ENCODE measurements around the gene G6PC2. TPM values are rescaled to one million over a fixed set of nuclear protein-coding genes. Genes with fewer than 3 reads are reported as not detected.

G6PC2 gene
- total and polyA plus RNA-seq, 5 experiments from 2014 or later, result not detected

GRCh38 chr2:168935810-168936581 is 34.9 kb downstream of the G6PC2 start:
- POLR2A ChIA-PET, result no interaction called here
- Mint-ChIP-seq H3K4me1 (peaks cover 0 to 3% (median 0%) of the 10 kb centered on the region in 4 donors), H3K4me3 (no peak overlapping the region), H3K27me3 (peaks cover 2 to 27% (median 8%) of the 10 kb centered on the region in 5 donors), H3K27ac (no peak overlapping the region), H3K9me3 (peaks cover 0 to 2% (median 0%) of the 10 kb centered on the region in 9 donors), H3K36me3 (no peaks in the 10 kb centered on the region)
- ATAC-seq, result no peak
- DNase-seq, result no peak

GRCh38 chr2:168939061-168939460 is 38.0 kb downstream of the G6PC2 start:
- no peaks in the 10 kb centered on the region for H3K36me3 Mint-ChIP-seq
- H3K4me1 Mint-ChIP-seq, result no peaks in the 10 kb centered on the region
- DNase-seq (no peak), ATAC-seq (no peak)
- H3K4me3 Mint-ChIP-seq, result no peak overlapping the region
- H3K27me3 Mint-ChIP-seq, result peaks cover 0 to 19% (median 4%) of the 10 kb centered on the region in 5 donors
- POLR2A ChIA-PET, result no interaction called here
- no peak overlapping the region for H3K27ac Mint-ChIP-seq
- H3K9me3 Mint-ChIP-seq, result no peaks in the 10 kb centered on the region

GRCh38 chr2:168939918-168940317 is 38.8 kb downstream of the G6PC2 start:
- Mint-ChIP-seq H3K27me3 (peaks cover 0 to 12% (median 1%) of the 10 kb centered on the region in 5 donors), H3K36me3 (no peaks in the 10 kb centered on the region)

GRCh38 chr2:168941297-168941696 is 40.2 kb downstream of the G6PC2 start:
- POLR2A ChIA-PET, result no interaction called here
- no peak overlapping the region for H3K4me3 Mint-ChIP-seq
- no peak for DNase-seq
- no peak for ATAC-seq
- no peaks in the 10 kb centered on the region for H3K4me1 Mint-ChIP-seq
- no peaks in the 10 kb centered on the region for H3K36me3 Mint-ChIP-seq
- no peak overlapping the region for H3K27ac Mint-ChIP-seq
- no peaks in the 10 kb centered on the region for H3K9me3 Mint-ChIP-seq
- H3K27me3 Mint-ChIP-seq, result peaks cover 0 to 5% (median 0%) of the 10 kb centered on the region in 5 donors

More at GRCh38 chr2:168939918-168940317, 38.8 kb downstream of the G6PC2 start:
- POLR2A ChIA-PET, result no interaction called here
- H3K4me1 Mint-ChIP-seq, result no peaks in the 10 kb centered on the region
- DNase-seq (no peak), ATAC-seq (no peak)
- H3K27ac Mint-ChIP-seq, result no peak overlapping the region
- H3K4me3 Mint-ChIP-seq, result no peak overlapping the region
- no peaks in the 10 kb centered on the region for H3K9me3 Mint-ChIP-seq

GRCh38 chr2:168944065-168944464 is 43.0 kb downstream of the G6PC2 start:
- H3K36me3 Mint-ChIP-seq, result no peaks in the 10 kb centered on the region
- no peaks in the 10 kb centered on the region for H3K9me3 Mint-ChIP-seq

GRCh38 chr2:168945508-168945907 is 44.4 kb downstream of the G6PC2 start:
- POLR2A ChIA-PET, result no interaction called here
- Mint-ChIP-seq H3K4me1 (no peaks in the 10 kb centered on the region), H3K27me3 (peaks cover 0 to 5% (median 0%) of the 10 kb centered on the region in 5 donors), H3K36me3 (peaks cover 0 to 3% (median 0%) of the 10 kb centered on the region in 3 donors), H3K27ac (no peak overlapping the region), H3K9me3 (peaks cover 0 to 4% (median 0%) of the 10 kb centered on the region in 9 donors), H3K4me3 (no peak overlapping the region)
- no peak for ATAC-seq
- no peak for DNase-seq

More at GRCh38 chr2:168944065-168944464, 43.0 kb downstream of the G6PC2 start:
- DNase-seq, result no peak
- Mint-ChIP-seq H3K27ac (no peak overlapping the region), H3K27me3 (peaks cover 0 to 5% (median 0%) of the 10 kb centered on the region in 5 donors), H3K4me3 (no peak overlapping the region), H3K4me1 (no peaks in the 10 kb centered on the region)
- POLR2A ChIA-PET, result interaction anchor here (0.6 kb wide), 1 partner anchor 135 kb away, joined by 3 read pairs; no protein-coding TSS in a partner anchor
- no peak for ATAC-seq

- no peaks in the 10 kb centered on the region for H3K4me1 Mint-ChIP-seq
- peaks cover 5 to 27% (median 15%) of the 10 kb centered on the region in 9 donors for H3K9me3 Mint-ChIP-seq
- H3K36me3 Mint-ChIP-seq, result peaks cover 0 to 14% (median 11%) of the 10 kb centered on the region in 3 donors
- no peak for ATAC-seq
- H3K4me3 Mint-ChIP-seq, result no peak overlapping the region
- H3K27ac Mint-ChIP-seq, result no peak overlapping the region
- H3K27me3 Mint-ChIP-seq, result peaks cover 0 to 5% (median 0%) of the 10 kb centered on the region in 5 donors
- DNase-seq, result peak in 2 of 10 donors; percentile 13 to 14
- POLR2A ChIA-PET, result no interaction called here
Measured at GRCh38 chr2:168948621-168949212, 47.6 kb downstream of the G6PC2 start.

- Mint-ChIP-seq H3K4me1 (no peaks in the 10 kb centered on the region), H3K27ac (no peak overlapping the region), H3K36me3 (peaks cover 0 to 19% (median 14%) of the 10 kb centered on the region in 3 donors), H3K27me3 (peaks cover 0 to 5% (median 0%) of the 10 kb centered on the region in 5 donors), H3K4me3 (no peak overlapping the region), H3K9me3 (peaks cover 5 to 33% (median 16%) of the 10 kb centered on the region in 9 donors)
- POLR2A ChIA-PET, result no interaction called here
- ATAC-seq (no peak), DNase-seq (no peak)
Measured at GRCh38 chr2:168949324-168949723, 48.2 kb downstream of the G6PC2 start.

- Mint-ChIP-seq H3K9me3 (peaks cover 5 to 42% (median 17%) of the 10 kb centered on the region in 9 donors), H3K36me3 (peaks cover 0 to 20% (median 17%) of the 10 kb centered on the region in 3 donors), H3K4me1 (no peaks in the 10 kb centered on the region), H3K27ac (no peak overlapping the region), H3K27me3 (peaks cover 0 to 5% (median 1%) of the 10 kb centered on the region in 5 donors), H3K4me3 (no peak overlapping the region)
- POLR2A ChIA-PET, result no interaction called here
- ATAC-seq (no peak), DNase-seq (no peak)
Measured at GRCh38 chr2:168951871-168952270, 50.8 kb downstream of the G6PC2 start.

- H3K4me1 Mint-ChIP-seq, result no peaks in the 10 kb centered on the region
- no peak overlapping the region for H3K4me3 Mint-ChIP-seq
- H3K9me3 Mint-ChIP-seq, result peaks cover 5 to 42% (median 17%) of the 10 kb centered on the region in 9 donors
- DNase-seq (no peak), ATAC-seq (no peak)
- POLR2A ChIA-PET, result no interaction called here
- H3K27ac Mint-ChIP-seq, result no peak overlapping the region
- peaks cover 0 to 20% (median 17%) of the 10 kb centered on the region in 3 donors for H3K36me3 Mint-ChIP-seq
- H3K27me3 Mint-ChIP-seq, result peaks cover 0 to 11% (median 1%) of the 10 kb centered on the region in 5 donors
Measured at GRCh38 chr2:168952424-168952823, 51.3 kb downstream of the G6PC2 start.

- Mint-ChIP-seq H3K36me3 (peaks cover 0 to 20% (median 17%) of the 10 kb centered on the region in 3 donors), H3K9me3 (peaks cover 5 to 42% (median 17%) of the 10 kb centered on the region in 9 donors), H3K4me3 (no peak overlapping the region), H3K4me1 (no peaks in the 10 kb centered on the region), H3K27me3 (peaks cover 0 to 11% (median 3%) of the 10 kb centered on the region in 5 donors), H3K27ac (no peak overlapping the region)
- DNase-seq, result no peak
- ATAC-seq, result no peak
- POLR2A ChIA-PET, result no interaction called here
Measured at GRCh38 chr2:168954256-168954655, 53.2 kb downstream of the G6PC2 start.

GRCh38 chr2:168955321-168955720 is 54.2 kb downstream of the G6PC2 start:
- Mint-ChIP-seq H3K36me3 (peaks cover 0 to 20% (median 14%) of the 10 kb centered on the region in 3 donors), H3K27ac (no peak overlapping the region), H3K27me3 (peaks cover 0 to 11% (median 3%) of the 10 kb centered on the region in 5 donors), H3K4me3 (no peak overlapping the region), H3K4me1 (no peaks in the 10 kb centered on the region), H3K9me3 (peaks cover 1 to 42% (median 17%) of the 10 kb centered on the region in 9 donors)
- DNase-seq (no peak), ATAC-seq (no peak)
- POLR2A ChIA-PET, result no interaction called here

- ATAC-seq (no peak), DNase-seq (no peak)
- Mint-ChIP-seq H3K27ac (no peak overlapping the region), H3K36me3 (peaks cover 0 to 20% (median 14%) of the 10 kb centered on the region in 3 donors), H3K4me3 (no peak overlapping the region), H3K27me3 (peaks cover 0 to 11% (median 3%) of the 10 kb centered on the region in 5 donors), H3K4me1 (peaks cover 0 to 1% (median under 1%) of the 10 kb centered on the region in 4 donors), H3K9me3 (peaks cover 1 to 36% (median 16%) of the 10 kb centered on the region in 9 donors)
- POLR2A ChIA-PET, result no interaction called here
Measured at GRCh38 chr2:168956392-168956791, 55.3 kb downstream of the G6PC2 start.
